ENCODE results near the gene CBS.
"Not testable (repeated sequence)": the region's sequence is repeated elsewhere in the genome, so short reads cannot be mapped to it uniquely, and the experiment has no call there.

CBS gene

DNA sequence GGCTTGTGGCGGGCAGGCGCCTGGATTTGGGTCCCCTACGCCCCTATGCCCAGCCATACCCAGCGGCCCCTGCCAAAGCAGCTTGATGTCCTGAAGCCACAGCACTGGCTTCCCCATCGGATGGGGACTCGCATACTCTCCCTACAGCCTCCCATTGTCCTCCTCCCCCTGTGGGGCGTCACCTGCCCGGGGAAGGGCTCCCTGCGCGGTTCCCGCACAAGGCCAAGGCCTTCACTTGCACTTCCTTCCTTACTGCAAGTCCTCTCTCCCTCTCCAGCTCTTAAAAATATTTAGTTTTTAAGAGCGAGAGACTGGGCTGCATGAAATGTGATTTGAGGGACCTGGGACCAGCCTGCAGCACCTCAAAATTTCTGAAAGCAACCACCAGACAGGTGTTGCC is 8.9 kb downstream of the CBS start:
- not testable (repeated sequence) for FAIRE-seq

GRCh38 chr21:43065991-43066390 is 9.6 kb downstream of the CBS start:
- FAIRE-seq, result not testable (repeated sequence)

- FAIRE-seq, result not testable (repeated sequence)
These were observed 11.2 kb downstream of the CBS start for GRCh38 chr21:43064265-43064917.

DNA sequence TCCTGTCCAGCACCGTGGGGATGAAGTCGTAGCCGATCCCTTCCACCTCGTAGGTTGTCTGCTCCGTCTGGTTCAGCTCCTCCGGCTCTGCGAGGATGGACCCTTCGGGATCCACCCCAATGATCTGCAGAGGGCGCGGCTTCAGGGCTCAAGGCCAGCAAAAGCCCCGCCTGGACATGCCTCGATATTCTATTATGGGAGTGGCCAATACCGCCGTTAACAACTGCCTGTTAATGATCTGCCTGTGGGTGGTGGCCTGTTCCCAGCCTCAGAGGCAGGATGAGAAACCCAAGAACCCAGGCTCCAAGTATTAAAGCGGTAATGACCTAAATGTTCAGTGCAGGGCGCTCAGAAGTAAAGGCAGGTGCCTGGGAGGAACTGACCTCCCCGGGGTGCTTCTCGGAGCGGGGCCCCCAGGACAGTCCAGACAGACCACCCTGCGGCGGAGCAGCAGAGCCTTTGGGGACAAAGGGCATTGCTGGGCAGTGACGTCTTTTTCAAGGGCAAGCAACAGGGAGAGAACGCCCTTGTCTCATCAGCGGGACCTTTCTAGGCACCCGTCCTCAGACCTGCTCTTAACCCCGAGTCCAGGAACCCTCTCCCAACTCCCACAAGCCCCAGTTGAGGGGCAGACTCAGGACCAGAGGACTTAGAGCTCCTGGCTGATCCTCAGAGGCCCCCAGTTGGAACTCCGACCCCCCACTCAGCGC is 12.5 kb downstream of the CBS start:
- not testable (repeated sequence) for FAIRE-seq

DNA sequence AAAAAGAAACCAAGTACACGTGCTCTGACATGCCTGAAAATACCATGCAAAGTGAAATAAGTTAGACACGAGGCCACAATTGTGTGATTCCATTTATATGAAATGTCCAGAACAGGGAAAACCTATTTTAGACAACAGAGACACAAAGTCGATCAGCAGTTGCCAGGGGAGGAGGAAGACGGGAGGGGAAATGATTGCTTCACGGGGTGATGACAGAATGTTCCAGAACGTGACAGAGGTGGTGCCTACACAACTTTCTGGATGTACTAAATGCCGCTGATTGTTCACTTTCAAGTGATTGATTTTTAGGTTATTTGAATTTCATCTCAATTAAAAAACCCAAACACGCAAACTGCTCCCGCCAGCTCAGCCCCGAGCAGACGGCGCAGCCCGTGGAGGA is 22.5 kb downstream of the CBS start:
- FAIRE-seq, result not testable (repeated sequence)

GRCh38 chr21:43045876-43046821 is 29.5 kb downstream of the CBS start:
- FAIRE-seq, result not testable (repeated sequence)

GRCh38 chr21:43045165-43045875 is 30.3 kb downstream of the CBS start:
- FAIRE-seq, result not testable (repeated sequence)

DNA sequence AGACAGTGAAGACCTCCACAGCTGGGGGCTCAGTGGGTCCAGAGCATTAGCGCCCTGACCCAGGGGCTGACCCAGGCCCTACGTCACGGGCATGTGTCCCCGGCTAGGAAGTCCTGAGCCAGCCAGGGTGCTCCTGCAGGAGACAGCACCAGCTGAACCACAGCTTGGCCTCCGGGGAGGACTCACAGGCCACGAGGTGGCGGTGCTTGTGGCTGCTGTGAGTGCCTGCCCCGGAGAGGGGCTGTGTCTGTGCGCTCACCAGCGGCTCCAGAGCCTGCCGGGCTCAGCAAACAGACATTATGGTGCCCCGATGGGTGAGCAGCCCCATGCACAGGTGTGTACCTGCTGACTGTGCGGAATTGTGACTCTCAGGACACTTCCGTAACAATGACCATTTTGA is 31.1 kb downstream of the CBS start:
- FAIRE-seq, result not testable (repeated sequence)

DNA sequence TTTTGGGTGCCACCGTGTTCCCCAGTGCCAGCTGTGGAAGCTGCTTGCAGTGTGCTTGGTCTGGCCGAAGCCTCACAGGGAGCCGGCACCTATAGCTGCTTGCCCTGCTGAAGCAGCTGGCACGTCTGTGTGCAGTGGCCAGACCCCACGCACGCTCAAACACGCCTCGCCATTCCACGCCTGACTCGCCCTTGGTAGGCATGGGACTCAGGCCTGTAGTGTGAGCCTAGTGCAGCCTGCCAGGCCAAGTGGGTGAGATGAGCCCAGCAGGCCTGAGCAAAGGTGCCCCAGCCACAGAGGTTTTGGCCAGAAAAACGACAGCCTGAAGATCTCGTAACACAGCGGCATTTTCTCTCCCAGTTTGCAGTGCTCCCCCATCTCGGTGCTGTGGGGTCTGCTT is 32.3 kb downstream of the CBS start:
- not testable (repeated sequence) for FAIRE-seq

DNA sequence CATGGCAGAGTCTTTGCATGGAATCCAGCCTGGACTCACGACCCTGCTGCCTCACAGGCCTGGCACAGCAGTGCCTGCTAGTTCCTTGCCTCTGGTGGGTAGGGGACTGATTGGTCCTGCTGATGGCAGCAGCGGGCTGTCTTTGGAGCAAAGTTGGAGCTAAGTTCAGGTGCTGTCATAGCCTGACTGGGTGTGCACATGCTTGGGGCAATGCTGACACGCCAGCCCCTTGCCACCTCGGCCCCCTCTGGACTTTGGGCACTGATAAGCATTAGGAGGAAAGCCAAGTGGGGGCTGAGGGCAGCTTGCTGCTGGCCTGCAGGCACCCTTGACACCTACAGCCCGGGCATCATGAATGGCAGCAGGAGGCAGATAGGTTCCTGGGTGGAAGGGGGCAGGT is 33.5 kb downstream of the CBS start:
- FAIRE-seq, result not testable (repeated sequence)

- not testable (repeated sequence) for FAIRE-seq
These were observed 37.0 kb downstream of the CBS start for GRCh38 chr21:43038659-43039044.

- not testable (repeated sequence) for FAIRE-seq
These were observed 37.5 kb downstream of the CBS start for GRCh38 chr21:43037918-43038658.

DNA sequence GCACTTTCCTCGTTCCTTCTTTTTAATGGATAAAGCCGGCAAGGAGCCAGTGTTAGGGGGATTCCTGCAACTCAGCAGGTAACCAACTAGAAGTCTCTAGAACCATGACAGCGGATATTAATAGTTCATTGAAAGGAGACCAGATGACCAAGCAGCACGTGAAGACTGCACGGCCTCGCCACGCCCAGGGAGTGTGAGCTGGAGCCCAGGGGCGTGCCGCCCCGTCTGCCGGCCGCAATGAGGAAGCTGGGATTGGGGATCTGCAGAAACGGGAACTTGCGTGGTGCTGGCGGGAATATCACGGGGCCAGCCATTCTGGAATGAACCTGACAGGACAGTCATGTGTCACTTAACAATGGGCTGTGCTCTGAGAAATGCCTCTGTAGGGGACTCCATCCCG is 38.7 kb downstream of the CBS start:
- FAIRE-seq, result not testable (repeated sequence)

GRCh38 chr21:43034826-43035225 is 40.8 kb downstream of the CBS start:
- FAIRE-seq, result no peak

GRCh38 chr21:43034101-43034500 is 41.5 kb downstream of the CBS start:
- no peak for FAIRE-seq

- no peak for FAIRE-seq
These were observed 44.5 kb downstream of the CBS start for GRCh38 chr21:43031121-43031619.

DNA sequence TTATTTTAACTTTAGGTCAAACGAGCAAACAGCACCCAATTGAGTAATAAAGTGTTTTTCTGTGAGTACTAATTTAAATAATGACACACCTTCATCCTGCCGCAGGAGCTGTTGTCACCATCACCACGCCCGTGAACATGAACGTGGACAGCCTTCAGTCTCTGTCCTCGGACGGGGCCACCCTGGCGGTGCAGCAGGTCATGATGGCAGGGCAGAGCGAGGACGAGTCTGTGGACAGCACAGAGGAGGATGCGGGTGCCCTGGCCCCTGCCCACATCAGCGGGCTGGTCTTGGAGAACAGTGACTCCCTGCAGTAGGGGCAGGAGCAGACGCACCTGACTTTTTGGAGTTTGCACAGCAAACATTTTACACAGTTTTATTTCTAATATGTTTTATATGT is 45.9 kb downstream of the CBS start:
- no peak for FAIRE-seq

GRCh38 chr21:43027846-43028731 is 47.5 kb downstream of the CBS start:
- no peak for FAIRE-seq

GRCh38 chr21:43025636-43026180 is 49.9 kb downstream of the CBS start:
- FAIRE-seq, result no peak

DNA sequence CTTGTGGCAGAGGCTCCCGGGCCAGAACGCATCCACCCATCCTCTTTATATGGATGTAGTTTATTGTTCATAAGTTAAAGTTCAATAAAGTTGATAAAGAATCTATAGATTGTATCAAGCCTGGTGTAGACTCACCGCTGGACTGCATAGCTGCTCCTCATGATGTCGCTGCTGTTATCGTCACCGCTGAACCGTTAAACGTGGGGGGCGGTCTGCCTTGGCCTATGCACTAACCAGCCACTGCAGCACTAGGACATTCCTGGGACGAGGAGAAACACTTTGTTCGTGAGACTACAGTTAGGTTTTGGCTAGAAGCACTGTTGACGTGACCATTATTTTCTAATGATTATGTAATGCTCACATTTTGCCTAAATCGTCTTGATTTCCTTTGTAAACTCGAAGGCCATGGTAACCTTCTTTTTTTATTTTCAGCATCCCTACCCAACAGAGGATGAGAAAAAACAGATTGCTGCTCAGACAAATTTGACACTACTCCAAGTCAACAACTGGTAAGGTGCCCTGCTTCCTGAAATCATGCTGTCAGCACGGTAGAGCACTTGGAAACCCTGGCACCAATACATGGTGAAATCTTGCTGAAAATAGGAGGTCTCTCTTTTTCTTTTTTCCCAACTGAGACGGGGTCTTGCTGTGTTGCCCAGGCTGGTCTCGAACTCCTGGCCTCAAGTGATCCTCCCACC is 51.0 kb downstream of the CBS start:
- no peak for FAIRE-seq

Data from TTC549 (cell line).